Left ventricle myocardium inferior (tissue), 1 donor: Measurements from ENCODE around the gene GRIN2A. TPM values are rescaled to one million over a fixed set of nuclear protein-coding genes. Genes with fewer than 3 reads are reported as not detected.

Experiments used
- DNase-seq: peaks from one replicate; pipeline ENCODE4 v3.0.0-alpha.2; 2020
- H3K27ac ChIP-seq: fragments of 200-600 bp; replicated peaks from 2 replicates; pipeline ENCODE4 v1.8.0; 2021
- H3K27me3 ChIP-seq: fragments of 200-600 bp; 2 replicates; pipeline ENCODE4 v1.8.0; 2021; ENCODE audit warnings: low read depth
- H3K36me3 ChIP-seq: fragments of 200-600 bp; 2 replicates; pipeline ENCODE4 v1.8.0; 2021
- H3K4me1 ChIP-seq: fragments of 200-600 bp; 2 replicates; pipeline ENCODE4 v1.8.0; 2021
- H3K4me3 ChIP-seq: fragments of 200-600 bp; 2 replicates; pipeline ENCODE4 v1.8.0; 2021; ENCODE audit warnings: mild to moderate bottlenecking, moderate library complexity
- H3K9me3 ChIP-seq: fragments of 200-600 bp; replicated peaks from 2 replicates; pipeline ENCODE4 v1.8.0; 2021
- CTCF ChIP-seq: fragments of 200-600 bp; IDR thresholded peaks from 2 replicates; pipeline ENCODE4 v1.8.0; 2021; ENCODE audit warnings: antibody characterized with exemption, mild to moderate bottlenecking, borderline replicate concordance
- intact Hi-C: fragments of 100-400 bp; cut with micrococcal nuclease; formaldehyde crosslinking; loops from one replicate; pipeline ENCODE4 v1.11.0; 2022
- total RNA-seq: library from RNA; stranded (reverse); fragmentation: NEBNext Ultra II Directional; extraction: Animal tissue kit (Norgen Biotek cat#: 25700); gene quantifications from one replicate; pipeline ENCODE4 v1.2.1, GENCODE V29; 2021
- donor health status: DM: no; HTN: yes; CAD: no; lungs with severe emphysema.

The GRIN2A gene
- total RNA-seq, 1 donor from 2014 or later = 2.4 TPM

GRCh38 chr16:10076037-10076436, 106.2 kb downstream of the GRIN2A start:
- peaks cover 7% of the 10 kb centered on the region for H3K9me3 ChIP-seq
- H3K4me3 ChIP-seq = no peak overlapping the region
- no peak overlapping the region for H3K27ac ChIP-seq
- no peak for DNase-seq
- TF ChIP-seq CTCF = no peak
- H3K4me1 ChIP-seq = peaks cover 24% of the 10 kb centered on the region
- intact Hi-C loops = no loop called here
- no peaks in the 10 kb centered on the region for H3K36me3 ChIP-seq
- peaks cover 10% of the 10 kb centered on the region for H3K27me3 ChIP-seq

GRCh38 chr16:10070591-10070990, 111.6 kb downstream of the GRIN2A start:
- H3K4me3 ChIP-seq = no peak overlapping the region
- DNase-seq = no peak
- H3K27ac ChIP-seq = no peak overlapping the region
- H3K27me3 ChIP-seq = peaks cover 28% of the 10 kb centered on the region
- intact Hi-C loops = no loop called here
- no peaks in the 10 kb centered on the region for H3K36me3 ChIP-seq
- no peaks in the 10 kb centered on the region for H3K9me3 ChIP-seq
- TF ChIP-seq CTCF = no peak
- peaks cover 15% of the 10 kb centered on the region for H3K4me1 ChIP-seq

GRCh38 chr16:10069374-10069773, 112.9 kb downstream of the GRIN2A start:
- peaks cover 15% of the 10 kb centered on the region for H3K4me1 ChIP-seq
- no peaks in the 10 kb centered on the region for H3K36me3 ChIP-seq
- H3K9me3 ChIP-seq = no peaks in the 10 kb centered on the region
- no peak for TF ChIP-seq CTCF
- DNase-seq = peak; percentile 48
- no peak overlapping the region for H3K4me3 ChIP-seq
- peaks cover 33% of the 10 kb centered on the region for H3K27me3 ChIP-seq
- intact Hi-C loops = no loop called here
- no peak overlapping the region for H3K27ac ChIP-seq

GRCh38 chr16:10067835-10068234, 114.4 kb downstream of the GRIN2A start:
- no peaks in the 10 kb centered on the region for H3K9me3 ChIP-seq
- intact Hi-C loops = no loop called here

GRCh38 chr16:10067406-10067805, 114.8 kb downstream of the GRIN2A start:
- Histone ChIP-seq H3K9me3 (no peaks in the 10 kb centered on the region), H3K36me3 (no peaks in the 10 kb centered on the region), H3K4me1 (peaks cover 15% of the 10 kb centered on the region), H3K27ac (no peak overlapping the region), H3K4me3 (no peak overlapping the region), H3K27me3 (peaks cover 39% of the 10 kb centered on the region)
- intact Hi-C loops = no loop called here
- no peak for TF ChIP-seq CTCF
- no peak for DNase-seq

More at GRCh38 chr16:10067835-10068234, 114.4 kb downstream of the GRIN2A start:
- Histone ChIP-seq H3K27ac (no peak overlapping the region), H3K4me1 (peaks cover 15% of the 10 kb centered on the region), H3K36me3 (no peaks in the 10 kb centered on the region), H3K27me3 (peaks cover 37% of the 10 kb centered on the region), H3K4me3 (no peak overlapping the region)
- no peak for DNase-seq
- no peak for TF ChIP-seq CTCF

GRCh38 chr16:10065019-10065418, 117.2 kb downstream of the GRIN2A start:
- no peak overlapping the region for H3K27ac ChIP-seq
- intact Hi-C loops = no loop called here
- no peaks in the 10 kb centered on the region for H3K36me3 ChIP-seq
- H3K9me3 ChIP-seq = no peaks in the 10 kb centered on the region
- H3K4me3 ChIP-seq = no peak overlapping the region
- TF ChIP-seq CTCF = no peak
- H3K4me1 ChIP-seq = peaks cover 14% of the 10 kb centered on the region
- DNase-seq = no peak
- peaks cover 30% of the 10 kb centered on the region for H3K27me3 ChIP-seq
